ENCODE results near the gene SLC27A3.

The SLC27A3 gene

DNA sequence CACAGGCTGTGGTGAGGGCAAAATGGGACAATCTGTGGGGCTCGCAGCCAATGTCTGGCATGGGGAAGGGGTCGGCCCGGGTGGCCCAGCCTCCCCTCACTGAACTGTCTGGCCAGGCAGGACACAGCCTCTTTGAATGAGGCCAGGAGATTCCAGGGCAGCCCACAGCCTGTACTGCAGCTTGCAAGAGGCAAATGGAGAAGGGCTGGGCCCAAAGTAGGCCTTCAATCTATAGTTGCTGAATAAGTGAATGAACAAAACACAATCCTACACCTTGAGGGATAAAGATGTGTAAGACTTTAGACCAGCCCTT lies 23.2 kb downstream of the SLC27A3 start:
- no peak for DNase-seq (ENCODE audit: low read depth in 3 of 3)

DNA sequence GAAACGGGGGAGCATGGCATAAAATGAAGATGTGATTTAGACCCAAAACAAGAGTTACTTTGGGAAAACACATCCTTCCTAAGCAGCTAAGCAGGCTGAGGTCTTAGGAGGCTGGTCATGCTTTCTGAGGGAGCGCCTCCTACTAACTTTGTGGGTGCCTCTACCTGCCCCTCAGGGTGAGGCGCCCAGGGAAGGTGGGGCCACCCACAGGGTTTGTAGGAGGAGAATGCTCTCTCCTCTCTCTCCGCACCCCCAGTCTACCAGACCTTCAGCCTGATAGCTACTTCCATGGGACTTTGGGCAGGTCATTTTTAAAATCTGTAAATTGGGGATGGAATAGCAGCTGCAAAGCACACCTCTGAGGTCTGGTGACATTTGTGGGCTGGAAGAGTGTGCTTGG lies 23.8 kb downstream of the SLC27A3 start:
- no peak for DNase-seq (ENCODE audit: low read depth in 3 of 3)

DNA sequence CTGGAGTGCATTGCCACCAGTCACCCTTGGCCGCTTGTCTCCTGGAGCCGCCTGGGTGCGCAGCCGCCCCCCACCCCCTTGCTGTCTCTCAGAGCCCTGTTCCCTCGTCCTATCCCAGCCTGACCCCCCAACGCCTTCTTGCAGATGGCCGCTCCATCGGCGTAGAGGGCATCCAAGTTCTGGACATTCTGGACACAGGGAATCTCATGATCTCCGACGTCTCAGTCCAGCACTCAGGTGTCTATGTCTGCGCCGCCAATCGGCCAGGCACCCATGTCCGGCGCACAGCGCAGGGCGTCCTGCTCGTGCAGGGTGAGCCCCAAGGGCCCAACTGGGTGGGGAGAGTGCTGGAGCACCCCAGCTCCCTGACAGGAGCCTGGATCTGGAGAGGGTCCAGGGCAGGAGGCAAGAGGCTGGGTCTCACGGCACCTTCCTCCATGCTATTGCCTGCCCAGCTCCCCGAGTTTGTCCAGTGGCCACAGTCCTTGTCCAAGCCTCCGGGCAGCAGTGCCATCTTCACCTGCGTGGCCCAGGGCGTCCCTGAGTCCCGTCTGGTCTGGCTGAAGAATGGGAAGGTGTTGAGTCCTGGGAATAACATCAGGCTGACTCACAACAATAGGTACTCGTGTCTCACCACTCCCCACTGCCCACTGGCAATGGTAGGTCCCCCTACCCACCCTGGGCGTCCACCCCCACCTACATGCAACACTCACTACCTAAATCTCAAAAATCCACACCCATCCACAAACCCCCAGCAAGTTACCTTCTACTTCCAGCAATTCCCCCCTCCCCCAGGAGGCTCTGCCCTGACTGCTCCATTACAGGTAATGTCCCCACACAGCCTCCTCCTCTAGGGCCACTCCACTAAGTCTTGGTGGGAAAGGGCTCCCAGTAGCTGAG lies 24.6 kb downstream of the SLC27A3 start:
- no peak for DNase-seq (ENCODE audit: low read depth in 3 of 3)

- no peak for DNase-seq (ENCODE audit: low read depth in 3 of 3)
These were observed 25.3 kb downstream of the SLC27A3 start for GRCh38 chr1:153800516-153800915.

DNA sequence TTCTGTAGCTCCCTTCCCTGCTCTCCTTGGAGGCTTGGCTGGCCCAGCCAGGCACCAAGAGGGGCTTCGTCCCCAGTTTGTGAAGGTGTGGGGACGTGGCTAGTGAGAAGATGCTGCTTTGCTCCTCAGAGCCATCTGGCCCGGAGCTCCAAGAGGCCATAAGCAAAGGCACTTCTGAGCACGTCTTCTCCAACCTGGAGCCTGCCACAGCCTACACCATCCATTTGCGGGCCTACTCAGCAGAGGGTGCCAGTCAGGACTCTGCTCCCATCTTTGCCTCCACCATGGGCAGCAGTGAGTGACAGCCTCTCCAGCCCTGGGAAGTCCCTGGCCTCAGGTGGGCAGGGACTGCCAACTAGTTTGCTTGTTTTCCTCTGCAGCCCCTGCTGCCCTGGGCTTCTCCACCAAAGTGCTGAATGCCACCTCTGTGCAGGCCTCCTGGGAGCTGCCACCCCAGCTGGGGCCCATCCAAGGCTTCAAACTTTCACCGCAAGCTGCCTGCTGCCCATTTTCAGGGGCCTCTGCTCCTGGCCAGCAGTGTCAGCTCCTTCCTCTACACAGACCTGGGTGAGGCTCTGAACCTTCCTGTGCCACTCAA lies 25.9 kb downstream of the SLC27A3 start:
- no peak for DNase-seq (ENCODE audit: low read depth in 3 of 3)

DNA sequence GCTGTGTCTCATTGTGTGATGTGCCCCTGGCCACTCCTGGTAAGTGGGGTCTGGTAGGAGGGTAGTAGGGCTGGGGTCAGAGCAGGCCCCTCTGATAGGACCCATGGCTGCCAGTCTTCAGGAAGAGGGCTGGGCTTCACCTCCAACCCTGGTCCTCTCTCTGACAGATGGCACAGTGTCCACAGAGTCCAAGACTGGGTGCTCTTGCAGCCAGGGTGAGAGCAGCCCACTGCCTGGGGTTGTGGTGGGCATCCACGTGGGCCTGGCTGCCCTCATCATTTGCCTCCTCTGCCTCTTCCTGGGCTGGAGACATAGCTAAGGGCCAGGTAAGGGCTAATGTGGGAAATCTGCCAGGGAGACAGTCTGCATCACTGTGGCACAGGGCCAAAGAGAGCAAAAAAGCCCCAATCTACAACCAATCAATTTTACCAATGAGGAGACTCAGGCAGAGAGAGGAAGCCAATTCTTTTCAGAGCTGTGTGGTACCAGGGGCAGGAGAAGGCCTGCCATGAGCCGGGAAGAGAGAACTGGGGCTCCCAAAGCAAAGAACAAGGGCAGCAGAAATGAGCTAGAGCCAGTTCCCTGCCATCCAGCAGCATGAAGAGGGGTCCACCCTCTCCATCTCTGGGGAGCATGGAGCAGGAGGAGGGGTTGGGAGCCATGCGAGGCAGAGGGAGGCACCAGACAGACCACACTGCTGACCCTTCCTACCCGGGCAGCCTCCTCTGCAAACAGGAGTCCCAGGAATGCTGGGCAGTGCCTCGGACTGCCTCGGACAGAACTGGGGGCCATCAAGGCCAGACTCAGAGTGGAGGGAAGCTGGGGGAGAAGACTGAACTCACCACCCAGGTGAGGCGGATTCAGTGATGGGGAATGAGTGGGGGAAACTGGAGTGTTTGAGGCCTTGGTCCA lies 26.8 kb downstream of the SLC27A3 start:
- no peak for DNase-seq (ENCODE audit: low read depth in 3 of 3)

DNA sequence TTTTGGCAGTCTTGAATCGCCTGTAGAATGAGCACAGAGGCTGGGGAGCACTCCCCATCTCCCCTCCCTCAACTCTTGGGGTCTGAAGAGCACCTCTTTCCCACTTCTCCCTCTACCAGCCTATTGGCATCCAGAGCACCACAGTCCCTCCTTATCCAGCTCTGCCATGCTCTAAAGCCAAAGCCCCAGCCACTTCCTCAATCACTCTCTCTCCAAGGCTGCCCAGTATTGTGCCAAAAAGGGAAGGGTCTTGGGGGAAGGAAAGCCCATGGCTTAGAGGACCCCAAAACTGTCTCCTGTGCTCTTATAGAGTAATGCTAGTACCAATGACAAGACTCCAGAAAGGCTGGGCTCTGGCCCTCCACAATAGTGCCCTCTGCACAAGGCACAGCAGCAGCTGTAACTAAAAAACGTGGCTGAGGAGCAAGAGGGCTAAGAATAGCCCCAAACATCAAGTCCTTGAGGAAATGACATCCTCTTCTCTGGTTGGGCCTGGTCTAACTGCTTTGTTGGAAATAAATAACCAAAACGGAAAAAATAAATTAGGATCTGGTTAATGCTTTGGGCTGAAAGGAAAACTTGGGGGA lies 28.4 kb downstream of the SLC27A3 start:
- DNase-seq (ENCODE audit: low read depth in 3 of 3), result no peak

DNA sequence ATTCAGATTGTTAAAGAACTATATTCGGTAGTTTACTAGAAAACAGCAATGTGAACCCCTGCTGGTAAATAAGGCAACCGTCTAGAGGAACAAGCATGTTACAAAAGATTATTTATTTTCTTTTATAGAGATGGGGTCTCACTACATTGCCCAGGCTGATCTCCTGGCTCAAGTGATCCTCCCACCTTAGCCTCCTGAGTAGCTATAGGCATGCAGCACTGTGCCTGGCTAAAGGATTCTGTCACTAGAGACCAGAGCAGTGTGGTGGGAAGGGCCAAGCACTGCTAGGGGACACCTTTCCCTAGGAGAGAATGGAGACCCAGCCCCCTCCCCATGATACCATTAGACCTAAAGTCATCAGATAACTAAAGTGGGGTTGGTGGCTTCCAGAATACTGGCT lies 28.9 kb downstream of the SLC27A3 start:
- DNase-seq (ENCODE audit: low read depth in 3 of 3), result no peak

DNA sequence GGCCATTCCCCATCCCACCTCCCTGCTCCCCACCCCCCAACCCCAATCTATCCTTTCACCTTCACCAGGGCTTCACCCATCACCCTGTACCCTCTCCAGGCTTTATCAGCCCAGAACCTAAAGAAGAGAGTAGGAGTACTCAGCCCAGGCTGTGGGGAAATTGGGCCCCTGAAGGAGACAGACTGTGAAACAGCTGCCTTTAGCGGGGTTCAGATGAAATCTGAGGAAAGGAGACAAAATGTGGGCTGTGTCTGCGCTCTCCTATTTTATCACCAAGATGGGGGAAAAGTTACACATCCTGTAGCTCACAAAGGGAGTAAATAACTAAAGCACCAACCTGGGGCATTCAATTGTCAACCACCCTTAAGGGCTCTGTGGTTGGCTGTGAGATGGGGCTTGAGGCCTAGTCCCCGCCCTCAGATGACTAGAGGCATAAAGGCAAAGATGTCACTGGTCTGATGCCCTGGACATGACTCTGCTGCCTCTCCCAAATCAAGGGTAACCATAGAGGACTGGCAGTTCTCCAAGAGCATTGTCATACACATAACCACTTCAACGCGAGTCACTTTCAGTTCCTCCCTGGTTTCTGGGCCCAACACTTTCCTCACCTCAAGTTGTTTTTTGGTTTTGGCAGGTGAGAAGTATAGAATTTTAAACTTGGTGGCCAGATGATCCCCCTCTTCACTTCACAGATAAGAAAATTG lies 30.0 kb downstream of the SLC27A3 start:
- peak in 1 of 3 experiments; percentile 23 for DNase-seq (ENCODE audit: low read depth in 3 of 3)

DNA sequence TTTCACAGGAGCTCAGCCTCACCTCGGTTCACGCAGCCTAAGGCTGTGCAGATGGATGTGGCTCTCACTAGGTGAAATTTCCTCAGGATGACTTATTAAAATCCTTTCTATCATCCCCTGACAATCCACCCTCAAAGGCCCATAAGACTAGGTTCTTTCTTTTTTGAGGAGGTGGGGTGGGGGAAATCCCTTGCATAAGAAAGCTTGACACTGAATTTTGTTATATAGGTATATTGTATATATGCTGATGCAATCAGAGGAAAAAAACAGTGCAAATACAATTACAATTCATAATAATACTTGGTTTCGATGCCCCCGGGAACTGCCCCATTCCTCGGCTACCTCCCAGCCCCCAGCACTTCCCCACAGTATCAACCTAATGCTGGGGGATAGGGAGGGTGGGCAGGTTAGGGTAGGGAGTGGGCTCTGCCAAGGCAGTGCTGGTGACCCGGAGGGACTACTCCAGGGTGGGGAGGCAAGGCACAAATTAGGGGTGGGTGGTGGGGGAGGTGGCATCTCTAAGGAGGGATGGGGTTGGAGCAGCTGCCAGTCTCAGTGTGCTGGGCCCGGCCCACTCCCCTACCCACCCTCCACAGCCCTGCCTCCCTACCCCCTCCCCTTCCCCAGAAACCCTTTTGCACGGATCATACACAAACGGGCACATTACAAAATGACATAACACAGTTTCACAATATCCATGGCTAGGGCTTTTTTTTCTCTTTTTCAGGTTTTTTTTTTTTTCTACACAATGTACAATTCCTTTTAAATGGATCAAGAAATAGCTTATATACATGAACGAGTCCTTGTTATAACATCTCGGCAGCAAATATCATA lies 30.9 kb downstream of the SLC27A3 start:
- no peak for DNase-seq (ENCODE audit: low read depth in 3 of 3)

GRCh38 chr1:153816283-153816889 lies 41.2 kb downstream of the SLC27A3 start:
- no peak for DNase-seq (ENCODE audit: low read depth in 3 of 3)

DNA sequence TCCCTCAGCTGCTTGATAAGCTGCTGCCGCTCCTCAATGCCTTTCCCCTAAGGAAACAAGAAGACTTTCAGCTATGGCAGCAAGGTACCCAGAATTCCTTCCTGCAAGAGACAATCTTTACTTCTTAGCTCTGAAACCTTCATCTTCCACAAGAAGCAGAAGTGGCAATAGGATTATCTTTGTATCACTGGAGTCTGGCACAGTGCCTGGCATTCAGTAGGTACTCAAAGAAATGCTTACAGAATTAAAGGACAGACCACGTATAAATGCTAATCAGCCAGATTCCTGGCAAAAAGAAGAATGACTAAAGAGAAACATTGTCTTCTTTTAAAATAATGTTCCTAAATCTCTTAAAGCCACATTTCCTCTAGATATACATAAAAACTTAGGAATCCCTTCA lies 43.7 kb downstream of the SLC27A3 start:
- no peak for DNase-seq (ENCODE audit: low read depth in 3 of 3)

GRCh38 chr1:153827168-153827964 lies 52.2 kb downstream of the SLC27A3 start:
- no peak for DNase-seq (ENCODE audit: low read depth in 3 of 3)

All from stimulated activated CD4-positive, alpha-beta T cell treated with anti-CD3 and anti-CD28 coated beads, TNF-alpha, amount 100 ng/mL, for 4 hours (primary cell).